ENCODE data around the gene RAD51B.

GRCh38 chr14:68016255-68016914, 196.8 kb downstream of the RAD51B start:
- TF ChIP-seq CTCF (IDR thresholded peaks at IDR 0.05) (no peak), POLR2AphosphoS5 (IDR thresholded peaks at IDR 0.05) (no peak), POLR2A (IDR thresholded peaks at IDR 0.05) (no peak)
